Measurements from ENCODE around the gene COL21A1. TPM values are rescaled to one million over a fixed set of nuclear protein-coding genes. Genes with fewer than 3 reads are reported as not detected.

COL21A1 gene
- total RNA-seq, 4 donors from 2014 or later = 16.9 to 29.9 (median 24.2) TPM

DNA sequence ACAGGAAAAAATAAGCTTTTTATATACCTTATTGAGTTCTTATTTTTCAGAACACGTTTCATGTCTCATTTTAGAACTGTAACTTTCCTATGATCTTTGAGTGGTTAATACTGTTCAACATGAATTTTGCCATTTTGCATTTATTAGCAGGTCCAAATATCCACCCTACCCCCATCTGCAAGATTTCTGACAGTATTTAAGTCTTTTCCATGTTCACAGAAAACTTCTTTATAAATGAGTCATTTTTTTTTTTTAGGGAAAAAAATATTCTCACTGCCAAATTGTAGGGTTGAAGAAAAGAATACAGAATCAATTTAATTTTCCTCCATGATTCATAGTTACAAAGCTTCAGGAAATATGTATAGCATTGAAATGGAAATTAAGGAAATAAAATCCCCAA lies 101.8 kb downstream of the COL21A1 start:
- Histone ChIP-seq H3K4me1 (peaks cover 0 to 16% (median 3%) of the 10 kb centered on the region in 4 donors), H3K9me3 (no peaks in the 10 kb centered on the region), H3K27ac (peak overlapping the region in 1 of 4 donors; percentile 12), H3K4me3 (no peak overlapping the region), H3K36me3 (peaks cover 0 to 10% (median 0%) of the 10 kb centered on the region in 3 donors), H3K27me3 (no peaks in the 10 kb centered on the region)
- WGBS, 2 donors = 0 to 25% methylated on average over 1 of the region's 1 CpG
- no peak for DNase-seq (ENCODE audit: low spot score in 2 of 2)
- TF ChIP-seq EP300 (IDR thresholded peaks at IDR 0.05) (no peak), POLR2A (IDR thresholded peaks at IDR 0.05) (no peak)
- TF ChIP-seq, protein P1, sequence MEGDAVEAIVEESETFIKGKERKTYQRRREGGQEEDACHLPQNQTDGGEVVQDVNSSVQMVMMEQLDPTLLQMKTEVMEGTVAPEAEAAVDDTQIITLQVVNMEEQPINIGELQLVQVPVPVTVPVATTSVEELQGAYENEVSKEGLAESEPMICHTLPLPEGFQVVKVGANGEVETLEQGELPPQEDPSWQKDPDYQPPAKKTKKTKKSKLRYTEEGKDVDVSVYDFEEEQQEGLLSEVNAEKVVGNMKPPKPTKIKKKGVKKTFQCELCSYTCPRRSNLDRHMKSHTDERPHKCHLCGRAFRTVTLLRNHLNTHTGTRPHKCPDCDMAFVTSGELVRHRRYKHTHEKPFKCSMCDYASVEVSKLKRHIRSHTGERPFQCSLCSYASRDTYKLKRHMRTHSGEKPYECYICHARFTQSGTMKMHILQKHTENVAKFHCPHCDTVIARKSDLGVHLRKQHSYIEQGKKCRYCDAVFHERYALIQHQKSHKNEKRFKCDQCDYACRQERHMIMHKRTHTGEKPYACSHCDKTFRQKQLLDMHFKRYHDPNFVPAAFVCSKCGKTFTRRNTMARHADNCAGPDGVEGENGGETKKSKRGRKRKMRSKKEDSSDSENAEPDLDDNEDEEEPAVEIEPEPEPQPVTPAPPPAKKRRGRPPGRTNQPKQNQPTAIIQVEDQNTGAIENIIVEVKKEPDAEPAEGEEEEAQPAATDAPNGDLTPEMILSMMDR (IDR thresholded peaks at IDR 0.05) = no peak

DNA sequence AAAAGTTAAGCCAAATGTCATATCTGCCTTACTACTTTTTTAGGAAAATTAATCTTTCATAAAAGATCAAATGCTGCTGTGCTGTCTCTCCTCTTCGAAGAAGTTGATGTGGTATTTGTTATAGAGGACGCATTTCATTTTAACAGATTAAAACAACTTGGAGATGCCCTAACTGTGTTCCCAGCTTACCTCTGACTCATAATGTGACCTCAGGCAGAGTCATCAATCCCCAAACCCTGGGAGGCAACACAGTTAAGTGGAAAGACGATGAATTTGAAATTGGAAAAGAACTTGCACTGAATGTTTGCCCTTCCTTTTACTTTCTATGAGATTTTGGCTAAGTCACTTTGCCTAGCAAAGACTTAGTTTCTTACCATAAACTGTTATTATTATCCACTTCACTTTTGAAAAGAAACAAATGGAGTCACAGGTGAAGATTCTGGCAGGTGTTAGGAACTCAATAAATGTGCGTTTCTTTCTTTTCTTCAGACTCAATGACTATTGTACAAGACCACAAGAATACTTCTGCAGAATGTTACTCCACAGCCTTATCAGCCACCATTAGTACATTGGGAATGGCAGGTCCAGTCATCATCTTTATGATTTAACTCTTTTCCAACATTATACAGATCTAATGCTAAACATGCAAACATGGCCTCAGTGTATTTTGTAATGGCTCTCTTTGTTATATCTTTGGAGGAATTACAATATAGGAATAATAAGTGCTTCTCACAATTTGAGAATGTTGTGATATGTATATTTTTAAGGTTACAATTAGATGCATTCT lies 102.6 kb downstream of the COL21A1 start:
- 72 to 81% methylated on average over 4 of the region's 4 CpGs for WGBS, 2 donors
- no peaks in the 10 kb centered on the region for H3K9me3 ChIP-seq
- H3K36me3 ChIP-seq = peaks cover 0 to 12% (median 0%) of the 10 kb centered on the region in 3 donors
- H3K27me3 ChIP-seq = no peaks in the 10 kb centered on the region
- no peak for DNase-seq (ENCODE audit: low spot score in 2 of 2)
- H3K4me1 ChIP-seq = peaks cover 0 to 16% (median 3%) of the 10 kb centered on the region in 4 donors
- no peak overlapping the region for H3K27ac ChIP-seq
- TF ChIP-seq EP300 (IDR thresholded peaks at IDR 0.05) = no peak
- TF ChIP-seq, protein P1 (IDR thresholded peaks at IDR 0.05) = no peak
- TF ChIP-seq POLR2A (IDR thresholded peaks at IDR 0.05) = no peak
- H3K4me3 ChIP-seq = no peak overlapping the region

DNA sequence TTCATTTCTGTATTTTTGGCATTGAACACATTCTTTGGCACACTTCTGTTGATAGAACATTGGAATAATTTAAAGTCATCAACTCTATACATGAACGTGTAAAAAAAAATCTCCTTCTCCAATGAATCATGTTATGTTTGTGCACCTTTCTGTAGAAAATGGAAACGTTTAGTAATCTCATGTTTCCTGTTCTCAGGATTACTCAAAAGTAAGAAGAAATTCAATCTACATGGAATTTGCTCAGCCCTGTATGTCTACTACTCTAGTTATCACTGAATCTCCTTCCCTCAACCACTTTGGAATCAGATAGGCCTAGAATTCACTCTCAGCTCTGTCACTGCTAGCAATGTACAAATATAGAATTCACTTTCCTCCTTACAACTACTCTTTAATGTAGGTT lies 103.6 kb downstream of the COL21A1 start:
- no peaks in the 10 kb centered on the region for H3K27me3 ChIP-seq
- H3K4me3 ChIP-seq = no peak overlapping the region
- no peaks in the 10 kb centered on the region for H3K9me3 ChIP-seq
- H3K4me1 ChIP-seq = peaks cover 0 to 16% (median 3%) of the 10 kb centered on the region in 4 donors
- no peak for DNase-seq (ENCODE audit: low spot score in 2 of 2)
- 88 to 90% methylated on average over 2 of the region's 2 CpGs for WGBS, 2 donors
- no peak overlapping the region for H3K27ac ChIP-seq
- TF ChIP-seq, protein P1 (IDR thresholded peaks at IDR 0.05) = no peak
- H3K36me3 ChIP-seq = peaks cover 0 to 16% (median 0%) of the 10 kb centered on the region in 3 donors

DNA sequence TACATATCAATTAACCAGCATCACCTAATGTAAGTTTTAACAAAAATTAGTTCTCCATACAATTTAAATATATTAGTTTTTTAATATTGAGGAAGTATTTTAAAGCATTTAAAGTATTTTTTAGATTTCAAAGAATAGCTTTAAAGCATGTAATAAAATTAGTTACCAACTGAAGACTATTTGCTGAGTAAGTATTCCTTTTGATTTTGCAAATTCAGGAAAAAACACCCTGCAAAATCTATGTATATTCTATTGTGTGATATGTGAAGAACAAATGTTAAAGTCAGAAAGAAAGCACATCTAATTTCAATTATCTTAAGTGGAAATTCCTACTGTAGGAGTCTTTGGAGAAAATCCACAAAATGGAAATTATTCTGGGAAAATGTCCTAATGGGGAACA lies 107.3 kb downstream of the COL21A1 start:
- Histone ChIP-seq H3K27ac (no peak overlapping the region), H3K9me3 (no peaks in the 10 kb centered on the region), H3K4me3 (no peak overlapping the region), H3K4me1 (peaks cover 0 to 2% (median 0%) of the 10 kb centered on the region in 4 donors), H3K36me3 (peaks cover 0 to 33% (median 0%) of the 10 kb centered on the region in 3 donors), H3K27me3 (no peaks in the 10 kb centered on the region)
- TF ChIP-seq, protein P1 (IDR thresholded peaks at IDR 0.05) = no peak
- no peak for TF ChIP-seq EP300 (IDR thresholded peaks at IDR 0.05)
- no peak for DNase-seq (ENCODE audit: low spot score in 2 of 2)

DNA sequence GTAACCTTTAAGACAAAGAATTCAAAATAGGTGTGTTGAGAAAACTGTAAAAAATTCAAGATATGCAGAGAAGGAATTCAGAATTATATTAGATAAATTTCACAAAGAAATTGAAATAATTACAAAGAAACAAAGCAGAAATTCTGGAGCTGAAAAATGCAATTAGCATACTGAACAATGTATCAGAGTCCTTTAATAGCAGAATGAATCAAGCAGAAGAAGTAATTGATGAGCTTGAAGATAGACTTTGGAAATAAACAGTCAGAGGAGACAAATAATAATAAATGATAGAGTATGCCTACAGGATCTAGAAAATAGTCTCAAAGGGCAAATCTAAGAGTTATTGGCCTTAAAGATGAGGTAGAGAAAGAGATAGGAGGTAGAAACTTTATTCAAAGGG lies 131.7 kb downstream of the COL21A1 start:
- TF ChIP-seq POLR2A (IDR thresholded peaks at IDR 0.05) (no peak), EP300 (IDR thresholded peaks at IDR 0.05) (no peak)
- TF ChIP-seq, protein P1 (IDR thresholded peaks at IDR 0.05) = no peak
- peaks cover 0 to 43% (median 0%) of the 10 kb centered on the region in 3 donors for H3K36me3 ChIP-seq
- DNase-seq (ENCODE audit: low spot score in 2 of 2) = no peak
- no peaks in the 10 kb centered on the region for H3K27me3 ChIP-seq
- no peak overlapping the region for H3K4me3 ChIP-seq
- no peak overlapping the region for H3K27ac ChIP-seq
- peaks cover 0 to 36% (median 3%) of the 10 kb centered on the region in 4 donors for H3K9me3 ChIP-seq
- no peaks in the 10 kb centered on the region for H3K4me1 ChIP-seq
